GM23338 (cell line): ENCODE results near the gene ATP8A2.

ENCODE experiments used
- CREB1 ChIP-seq: fragments of 250-450 bp; sonication (Bioruptor Pico); IDR thresholded peaks from 2 replicates; pipeline ENCODE4 v1.5.0; 2020; ENCODE audit warnings: low read depth, mild to moderate bottlenecking, moderate library complexity
- CTCF ChIP-seq, 2 experiments: fragments of 200-600 bp in 1 of 2; sonication (generic) in 1 of 2; conservative IDR thresholded peaks; 2 replicates each; pipeline versions ENCODE4 v1.5.1 to v1.6.1; 2016 to 2017; ENCODE audit warnings: antibody characterized with exemption in 2 of 2, low read depth in 2 of 2, mild to moderate bottlenecking in 2 of 2, moderate library complexity in 1 of 2
- EZH2 ChIP-seq: fragments of 200-600 bp; sonication (generic); IDR thresholded peaks from one replicate; pipeline ENCODE4 v1.8.0; 2017; ENCODE audit warnings: antibody characterized with exemption, mild to moderate bottlenecking, low read depth; ENCODE audit not compliant: unreplicated experiment
- EZH2phosphoT487 ChIP-seq: fragments of 200-600 bp; sonication (generic); IDR thresholded peaks from one replicate; pipeline ENCODE4 v1.8.1; 2018; ENCODE audit warnings: antibody characterized with exemption; ENCODE audit not compliant: unreplicated experiment
- JUNB ChIP-seq: IDR thresholded peaks from one replicate; pipeline ENCODE4 v1.6.1; 2016; ENCODE audit warnings: antibody characterized with exemption; ENCODE audit not compliant: unreplicated experiment
- POLR2AphosphoS5 ChIP-seq: IDR thresholded peaks from 2 replicates; pipeline ENCODE4 v1.6.1; 2016; ENCODE audit warnings: antibody characterized with exemption, low read depth

GRCh38 chr13:26051231-26051656 lies 679.5 kb downstream of the ATP8A2 start:
- TF ChIP-seq CTCF (conservative IDR thresholded peaks at IDR 0.05; ENCODE audit: low read depth in 2 of 2), result no peak
- no peak for TF ChIP-seq CREB1 (CRISPR knock-in tag)
- TF ChIP-seq EZH2, result peak; percentile 38
- TF ChIP-seq EZH2phosphoT487, result no peak
- no peak for TF ChIP-seq JUNB
- no peak for TF ChIP-seq POLR2AphosphoS5
